SU-DHL-6 (cell line): ENCODE results near the gene ADAMTS14.
"Not testable (repeated sequence)": the region's sequence is repeated elsewhere in the genome, so short reads cannot be mapped to it uniquely, and the experiment has no call there.

ENCODE experiments used
- H2AFZ ChIP-seq: fragments of 200-600 bp; sonication (generic); 2 replicates; pipeline ENCODE4 v1.6.1; 2014; ENCODE audit warnings: low read depth, mild to moderate bottlenecking, moderate library complexity, mixed read lengths, antibody characterized with exemption, low read length; ENCODE audit not compliant: severe bottlenecking
- H3F3A ChIP-seq: fragments of 200-600 bp; shearing (Covaris generic); 2 replicates; pipeline ENCODE4 v1.6.0; 2016; ENCODE audit warnings: antibody characterized with exemption, mild to moderate bottlenecking; ENCODE audit not compliant: insufficient read depth
- H3K27ac ChIP-seq: fragments of 200-600 bp; sonication (generic); 2 replicates; pipeline ENCODE4 v1.5.1; 2016; ENCODE audit warnings: low read depth, mild to moderate bottlenecking, low read length, moderate library complexity, mixed read lengths
- H3K27me3 ChIP-seq: fragments of 200-600 bp; sonication (generic), shearing (Covaris generic); 2 replicates; pipeline ENCODE4 v1.6.0; 2014; ENCODE audit warnings: mild to moderate bottlenecking, low read length
- H3K36me3 ChIP-seq: fragments of 200-600 bp; sonication (generic); 2 replicates; pipeline ENCODE4 v1.6.1; 2014; ENCODE audit warnings: mild to moderate bottlenecking, low read length, mixed read lengths
- H3K4me2 ChIP-seq: fragments of 300-600, 200-600 bp; shearing (Covaris generic), sonication (generic); 2 replicates; pipeline ENCODE4 v1.6.0; 2014; ENCODE audit warnings: low read length, low read depth, mild to moderate bottlenecking; ENCODE audit not compliant: poor library complexity, severe bottlenecking
- H3K4me3 ChIP-seq: fragments of 200-600 bp; sonication (generic); 2 replicates; pipeline ENCODE4 v1.5.1; 2014; ENCODE audit warnings: antibody characterized with exemption, low read length, mild to moderate bottlenecking, mixed read lengths; ENCODE audit not compliant: insufficient read depth, poor library complexity, severe bottlenecking
- H3K79me2 ChIP-seq: fragments of 200-600 bp; sonication (generic); 2 replicates; pipeline ENCODE4 v1.6.1; 2014; ENCODE audit warnings: mild to moderate bottlenecking, low read length, moderate library complexity; ENCODE audit not compliant: insufficient read depth
- H3K9ac ChIP-seq: fragments of 200-600 bp; sonication (generic); 2 replicates; pipeline ENCODE4 v1.7.0; 2014; ENCODE audit warnings: mild to moderate bottlenecking, low read length
- H3K9me2 ChIP-seq: fragments of 200-600 bp; sonication (generic); replicated peaks from 2 replicates; pipeline ENCODE4 v1.6.1; 2014; ENCODE audit warnings: low read length; ENCODE audit not compliant: insufficient read depth
- H3K9me3 ChIP-seq: fragments of 200-600 bp; sonication (generic); 2 replicates; pipeline ENCODE4 v1.6.1; 2014; ENCODE audit warnings: low read length, mixed read lengths; ENCODE audit not compliant: insufficient read depth
- H4K20me1 ChIP-seq: fragments of 200-600 bp; sonication (generic); 2 replicates; pipeline ENCODE4 v1.6.1; 2014; ENCODE audit warnings: low read depth, mild to moderate bottlenecking, antibody characterized with exemption, low read length, moderate library complexity, mixed read lengths
- CTCF ChIP-seq: fragments of 200-600 bp; sonication (generic); IDR thresholded peaks from one replicate; pipeline ENCODE4 v1.5.1; 2017; ENCODE audit warnings: antibody characterized with exemption, mild to moderate bottlenecking, low read length, moderate library complexity; ENCODE audit not compliant: insufficient read depth, poor library complexity, severe bottlenecking
- EZH2phosphoT487 ChIP-seq: fragments of 200-600 bp; sonication (generic), shearing (Covaris generic); conservative IDR thresholded peaks from 2 replicates; pipeline ENCODE4 v1.6.1; 2018; ENCODE audit warnings: mild to moderate bottlenecking, antibody characterized with exemption, low read length, moderate library complexity, mixed read lengths

Gene ADAMTS14

DNA sequence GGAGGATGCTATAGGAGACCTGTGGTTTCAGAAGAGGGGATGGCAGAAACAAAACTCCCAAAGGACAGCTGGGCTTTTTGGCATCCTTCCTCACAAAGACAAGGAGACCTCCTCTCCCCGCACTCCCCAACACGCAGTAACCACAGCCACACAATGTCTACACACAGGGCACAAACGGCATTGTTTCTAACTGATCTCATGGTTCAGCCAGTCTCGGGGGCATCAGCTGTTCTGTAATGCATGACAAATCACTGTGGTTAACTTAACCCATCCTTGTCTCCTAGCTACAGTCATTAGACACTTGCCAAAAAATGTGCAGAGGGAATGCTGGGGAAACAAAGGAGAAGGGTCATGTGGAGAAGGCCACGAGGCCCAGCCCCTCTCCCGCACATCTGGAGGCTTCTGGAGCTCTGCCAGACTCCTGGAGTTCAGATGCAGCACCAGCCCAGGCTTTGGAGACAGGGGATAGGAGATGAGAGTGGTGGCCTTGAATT lies 7.6 kb upstream of the ADAMTS14 start:
- Histone ChIP-seq H3K4me3 (no peak overlapping the region), H3K79me2 (no peaks in the 10 kb centered on the region), H4K20me1 (no peaks in the 10 kb centered on the region), H3K36me3 (no peaks in the 10 kb centered on the region), H3K9me3 (no peaks in the 10 kb centered on the region), H3K27ac (no peak overlapping the region), H3K9ac (no peak overlapping the region), H3F3A (no peaks in the 10 kb centered on the region), H3K27me3 (no peaks in the 10 kb centered on the region), H3K9me2 (no peaks in the 10 kb centered on the region), H3K4me2 (no peak overlapping the region), H2AFZ (no peak overlapping the region)
- TF ChIP-seq CTCF (no peak), EZH2phosphoT487 (no peak)

DNA sequence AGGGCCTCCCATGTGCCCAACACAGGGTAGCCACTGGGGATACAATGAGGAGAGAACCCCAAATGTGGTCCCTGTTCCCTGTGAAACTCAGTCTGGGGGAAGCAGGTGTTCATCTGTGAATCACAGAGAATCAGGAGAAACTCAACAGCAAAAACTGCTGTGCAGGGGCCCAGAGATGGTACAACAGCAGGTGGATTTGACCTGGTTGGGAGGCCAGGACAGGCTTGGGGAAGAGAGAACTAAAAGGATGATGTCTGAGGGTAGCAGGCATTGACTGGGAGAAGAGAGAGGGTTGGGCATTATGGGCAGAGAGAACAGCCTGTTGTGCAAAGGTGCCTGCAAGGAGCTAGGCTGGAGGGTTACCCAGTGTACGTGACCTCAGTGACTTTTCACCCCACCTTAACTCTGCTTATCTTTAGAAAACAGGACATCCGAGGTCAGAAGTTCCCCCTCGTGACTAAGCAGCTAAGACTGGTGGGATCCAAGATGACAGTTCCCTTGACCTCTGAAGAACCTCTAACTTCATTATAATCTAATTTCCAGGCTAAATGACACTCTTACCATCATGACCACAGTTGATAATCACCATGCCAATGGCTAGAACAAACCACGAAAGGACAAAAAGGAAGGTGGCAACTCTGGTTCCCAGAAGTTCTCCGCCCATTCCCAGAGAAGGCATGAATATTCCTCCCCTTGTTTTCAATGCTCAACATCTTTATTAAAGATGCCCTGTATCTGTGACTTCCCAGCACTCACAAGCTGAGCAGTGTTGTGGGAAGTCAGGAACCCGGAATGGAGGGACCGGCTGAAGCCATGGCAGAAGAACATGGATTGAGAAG lies 5.1 kb upstream of the ADAMTS14 start:
- H3K79me2 ChIP-seq: no peaks in the 10 kb centered on the region
- no peak overlapping the region for H3K27ac ChIP-seq
- H3K27me3 ChIP-seq: no peaks in the 10 kb centered on the region
- no peaks in the 10 kb centered on the region for H3F3A ChIP-seq
- H3K4me3 ChIP-seq: no peak overlapping the region
- no peaks in the 10 kb centered on the region for H3K36me3 ChIP-seq
- no peak for TF ChIP-seq EZH2phosphoT487
- no peak for TF ChIP-seq CTCF
- no peaks in the 10 kb centered on the region for H3K9me3 ChIP-seq
- H3K9me2 ChIP-seq: no peaks in the 10 kb centered on the region
- no peaks in the 10 kb centered on the region for H4K20me1 ChIP-seq
- no peak overlapping the region for H2AFZ ChIP-seq
- H3K9ac ChIP-seq: no peak overlapping the region
- H3K4me2 ChIP-seq: no peak overlapping the region

- H3F3A ChIP-seq, H2AFZ ChIP-seq, H3K9me2 ChIP-seq, H3K27ac ChIP-seq, H3K4me3 ChIP-seq, H3K9ac ChIP-seq, H3K36me3 ChIP-seq, H3K4me2 ChIP-seq, H3K9me3 ChIP-seq, H3K27me3 ChIP-seq, H3K79me2 ChIP-seq, H4K20me1 ChIP-seq: not testable (repeated sequence)
These were observed 4.5 kb upstream of the ADAMTS14 start for GRCh38 chr10:70667818-70668217.

GRCh38 chr10:70668454-70668970 lies 3.8 kb upstream of the ADAMTS14 start:
- H3K9me2 ChIP-seq: no peaks in the 10 kb centered on the region
- H3K9me3 ChIP-seq: no peaks in the 10 kb centered on the region
- TF ChIP-seq CTCF: no peak
- no peak for TF ChIP-seq EZH2phosphoT487
- no peaks in the 10 kb centered on the region for H3K27me3 ChIP-seq
- H3F3A ChIP-seq: no peaks in the 10 kb centered on the region
- no peak overlapping the region for H2AFZ ChIP-seq
- H3K79me2 ChIP-seq: no peaks in the 10 kb centered on the region
- no peak overlapping the region for H3K4me2 ChIP-seq
- no peak overlapping the region for H3K9ac ChIP-seq
- H3K27ac ChIP-seq: no peak overlapping the region
- no peak overlapping the region for H3K4me3 ChIP-seq
- no peaks in the 10 kb centered on the region for H3K36me3 ChIP-seq
- H4K20me1 ChIP-seq: no peaks in the 10 kb centered on the region
